Suppressor macrophage treated with lipopolysaccharide for 4 hours (primary cell): ENCODE results near the gene MAP3K4.

Experiments
- DNase-seq: peaks from one replicate; pipeline ENCODE4 v3.0.0-alpha.2; 2020

Gene MAP3K4

GRCh38 chr6:161001421-161001820 is 9.9 kb downstream of the MAP3K4 start:
- DNase-seq = no peak

- DNase-seq = no peak
Measured at GRCh38 chr6:161003336-161003735, 11.8 kb downstream of the MAP3K4 start.

GRCh38 chr6:161008245-161008644 is 16.7 kb downstream of the MAP3K4 start:
- no peak for DNase-seq

GRCh38 chr6:161009991-161010390 is 18.4 kb downstream of the MAP3K4 start:
- no peak for DNase-seq

GRCh38 chr6:161010418-161010817 is 18.8 kb downstream of the MAP3K4 start:
- no peak for DNase-seq

- no peak for DNase-seq
Measured at GRCh38 chr6:161011492-161012480, 20.2 kb downstream of the MAP3K4 start.

GRCh38 chr6:161013695-161014094 is 22.1 kb downstream of the MAP3K4 start:
- DNase-seq = no peak

- no peak for DNase-seq
Measured at GRCh38 chr6:161017766-161018564, 26.4 kb downstream of the MAP3K4 start.

GRCh38 chr6:161019324-161019839 is 27.8 kb downstream of the MAP3K4 start:
- no peak for DNase-seq

GRCh38 chr6:161021543-161021942 is 30.0 kb downstream of the MAP3K4 start:
- no peak for DNase-seq

- DNase-seq = no peak
Measured at GRCh38 chr6:161021998-161022743, 30.6 kb downstream of the MAP3K4 start.

GRCh38 chr6:161023316-161023715 is 31.7 kb downstream of the MAP3K4 start:
- DNase-seq = no peak

- DNase-seq = no peak
Measured at GRCh38 chr6:161024364-161024920, 32.9 kb downstream of the MAP3K4 start.

- DNase-seq = no peak
Measured at GRCh38 chr6:161027385-161027784, 35.8 kb downstream of the MAP3K4 start.

- DNase-seq = peak; percentile 57
Measured at GRCh38 chr6:161029195-161029809, 37.7 kb downstream of the MAP3K4 start.

GRCh38 chr6:161031721-161032495 is 40.3 kb downstream of the MAP3K4 start:
- no peak for DNase-seq

- DNase-seq = no peak
Measured at GRCh38 chr6:161033667-161034066, 42.1 kb downstream of the MAP3K4 start.

- peak; percentile 12 for DNase-seq
Measured at GRCh38 chr6:161035182-161035980, 43.8 kb downstream of the MAP3K4 start.

GRCh38 chr6:161035981-161036263 is 44.4 kb downstream of the MAP3K4 start:
- DNase-seq = no peak

- no peak for DNase-seq
Measured at GRCh38 chr6:161037873-161038228, 46.3 kb downstream of the MAP3K4 start.
